ENCODE measurements around the gene LEFTY2. TPM values are rescaled to one million over a fixed set of nuclear protein-coding genes. Genes with fewer than 3 reads are reported as not detected.

The LEFTY2 gene
- total and polyA plus RNA-seq, 9 of the 15 experiments (the other 6 are each of a cell fraction or from before 2014, with no cell fraction given): 0.04 to 0.14 TPM; not detected in 7

GRCh38 chr1:225973158-225973557 lies 32.1 kb upstream of the LEFTY2 start (continued):
- TF ChIP-seq THRB (CRISPR knock-in tag; conservative IDR thresholded peaks at IDR 0.05) (no peak), ZBTB9 (CRISPR knock-in tag; IDR thresholded peaks at IDR 0.05) (no peak), CREB3 (tag; conservative IDR thresholded peaks at IDR 0.05; ENCODE audit: low read depth) (no peak), ZNF655 (CRISPR knock-in tag; IDR thresholded peaks at IDR 0.05) (no peak), DPF2 (IDR thresholded peaks at IDR 0.05) (0 out of 2 replicates have a peak, but pooled peaks have one; percentile 17), SREBF1 (IDR thresholded peaks at IDR 0.05; ENCODE audit: borderline replicate concordance, low read depth, low read length) (no peak), UBTF (IDR thresholded peaks at IDR 0.05; ENCODE audit: borderline replicate concordance in 1 of 2, low read depth in 2 of 2, low read length in 2 of 2) (0 out of 4 replicates have a peak, but pooled peaks of 1 of the 2 experiments have one; percentile 36), TGIF2 (CRISPR knock-in tag; IDR thresholded peaks at IDR 0.05) (no peak), PBX2 (CRISPR knock-in tag; IDR thresholded peaks at IDR 0.05; ENCODE audit: low read depth) (no peak), PBX2 (tag; conservative IDR thresholded peaks at IDR 0.05; ENCODE audit: low read depth) (no peak), EP300 (IDR thresholded peaks at IDR 0.05; ENCODE audit: low read length) (peak; percentile 5; the same call in 1 of the 2 replicates), THAP7 (CRISPR knock-in tag; IDR thresholded peaks at IDR 0.05) (no peak), CTCFL (IDR thresholded peaks at IDR 0.05; ENCODE audit: borderline replicate concordance, insufficient read depth, low read depth, low read length, poor library complexity, severe bottlenecking) (no peak)
